GM13977 (cell line): Measurements from ENCODE around the gene TMEM72.
A peak's percentile ranks its signal among the peaks of the same experiment; 100 is the strongest.

ENCODE experiments used
- DNase-seq: peaks from one replicate; pipeline ENCODE4 v3.0.0; 2012; ENCODE audit warnings: low spot score
- in situ Hi-C: fragments of 300-500 bp; cut with MboI; formaldehyde crosslinking; loops from one replicate; pipeline ENCODE4 v1.12.0; 2022; ENCODE audit warnings: low sequenced_read_pairs, low pct_unique_long_range_greater_than_20kb, mixed read lengths, inconsistent platforms; ENCODE audit not compliant: unreplicated experiment
- TF ChIP-seq, protein P1 (sequence below): IDR thresholded peaks from 2 replicates; pipeline ENCODE4 v1.5.1; 2012; ENCODE audit warnings: mild to moderate bottlenecking, control low read depth; ENCODE audit not compliant: insufficient read depth; ENCODE audit errors: extremely low read depth, missing control alignments

The TMEM72 gene

DNA sequence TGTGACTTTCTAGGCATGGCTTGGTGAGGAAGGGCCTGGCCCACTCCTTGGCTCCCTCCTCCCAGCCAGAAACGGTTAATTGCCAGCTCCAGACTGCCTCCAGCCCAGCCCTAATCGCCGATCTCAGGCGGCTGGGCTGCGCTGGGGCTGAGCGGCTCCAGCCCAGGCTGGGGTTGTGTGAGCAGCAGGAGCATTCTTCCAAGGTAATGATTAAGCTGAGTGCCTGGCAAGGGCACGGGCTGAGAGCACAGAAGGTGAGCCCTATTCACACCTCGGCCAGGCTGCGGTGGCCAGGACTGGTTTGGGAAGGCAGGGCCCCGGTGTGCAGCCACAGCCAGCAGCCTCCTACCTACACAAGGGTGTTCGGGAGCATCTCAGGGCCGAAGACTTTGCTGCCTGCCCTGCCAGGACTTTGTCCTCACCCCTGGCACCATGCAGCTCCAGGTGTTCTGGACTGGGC is at the start of gene TMEM72:
TMEM72 (plus strand) TSS at position 257 of the 460 bp plus-strand sequence; CDS start at position 433, 176 bp downstream.
- in situ Hi-C loops: no loop called here
- DNase-seq: no peak
- TF ChIP-seq, protein P1, sequence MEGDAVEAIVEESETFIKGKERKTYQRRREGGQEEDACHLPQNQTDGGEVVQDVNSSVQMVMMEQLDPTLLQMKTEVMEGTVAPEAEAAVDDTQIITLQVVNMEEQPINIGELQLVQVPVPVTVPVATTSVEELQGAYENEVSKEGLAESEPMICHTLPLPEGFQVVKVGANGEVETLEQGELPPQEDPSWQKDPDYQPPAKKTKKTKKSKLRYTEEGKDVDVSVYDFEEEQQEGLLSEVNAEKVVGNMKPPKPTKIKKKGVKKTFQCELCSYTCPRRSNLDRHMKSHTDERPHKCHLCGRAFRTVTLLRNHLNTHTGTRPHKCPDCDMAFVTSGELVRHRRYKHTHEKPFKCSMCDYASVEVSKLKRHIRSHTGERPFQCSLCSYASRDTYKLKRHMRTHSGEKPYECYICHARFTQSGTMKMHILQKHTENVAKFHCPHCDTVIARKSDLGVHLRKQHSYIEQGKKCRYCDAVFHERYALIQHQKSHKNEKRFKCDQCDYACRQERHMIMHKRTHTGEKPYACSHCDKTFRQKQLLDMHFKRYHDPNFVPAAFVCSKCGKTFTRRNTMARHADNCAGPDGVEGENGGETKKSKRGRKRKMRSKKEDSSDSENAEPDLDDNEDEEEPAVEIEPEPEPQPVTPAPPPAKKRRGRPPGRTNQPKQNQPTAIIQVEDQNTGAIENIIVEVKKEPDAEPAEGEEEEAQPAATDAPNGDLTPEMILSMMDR: no peak

DNA sequence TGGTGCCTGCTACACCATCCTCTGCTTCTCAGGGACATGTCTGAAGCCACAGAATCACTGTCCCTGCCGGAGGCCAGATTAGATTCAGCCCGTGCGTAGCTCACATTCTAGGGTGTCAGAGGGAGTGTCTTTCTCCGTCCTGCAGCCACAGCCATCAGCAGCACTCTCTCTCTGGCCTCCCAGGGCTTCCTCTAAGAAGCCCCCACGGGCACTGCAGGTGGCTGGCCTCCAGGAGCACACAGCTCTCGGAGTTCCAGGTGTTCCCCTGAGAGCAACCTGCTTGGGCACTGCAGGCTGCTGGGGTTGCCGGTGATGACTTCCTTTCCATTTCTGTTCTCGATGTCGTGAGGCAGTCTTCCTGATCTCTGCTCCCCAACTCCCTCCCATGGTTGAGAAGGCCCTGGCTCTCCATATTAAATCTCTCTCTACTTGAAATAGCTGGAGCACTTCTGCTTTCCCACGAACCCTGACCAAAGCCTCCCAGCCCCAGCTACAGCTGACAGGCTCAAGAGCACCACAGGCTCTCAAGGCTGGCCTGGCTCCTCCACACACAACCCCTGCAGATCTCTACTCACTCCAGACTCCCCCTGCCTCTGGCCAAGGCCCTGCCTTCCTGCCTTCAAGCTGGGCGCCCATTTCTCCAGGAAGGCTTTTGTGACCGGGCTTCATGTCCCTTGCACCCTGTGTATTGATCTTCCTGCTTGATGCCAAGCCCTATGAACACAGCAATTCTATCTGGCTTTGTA is 49.0 kb upstream of the TMEM72 start:
- DNase-seq: peak; percentile 8
- TF ChIP-seq, protein P1: no peak
- in situ Hi-C loops: loop anchor here (25.0 kb wide), 2 partner anchors 475 to 1200 kb away; partner anchors contain the start of gene CXCL12

DNA sequence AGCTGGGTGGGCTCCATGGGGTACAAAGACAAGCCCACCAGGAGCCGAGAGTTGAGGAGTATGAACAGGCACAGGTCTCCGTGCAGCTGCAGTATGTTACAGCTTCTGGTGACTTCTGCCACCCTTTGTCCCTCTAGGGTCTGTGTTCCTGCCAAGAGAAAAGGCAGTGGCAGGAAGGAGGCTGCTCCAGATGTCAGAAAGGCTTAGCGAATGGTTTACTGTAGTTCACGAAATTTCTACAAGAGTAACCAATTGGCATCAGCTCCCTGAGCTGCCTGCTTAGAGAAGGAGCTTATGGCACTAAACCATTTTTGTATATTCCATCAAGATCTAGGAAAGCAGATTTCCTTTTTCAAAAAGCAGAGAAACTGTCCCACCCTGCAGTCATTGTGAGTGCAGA is 48.2 kb upstream of the TMEM72 start:
- DNase-seq: peak; percentile 11
- in situ Hi-C loops: loop anchor here (25.0 kb wide), 2 partner anchors 476 to 1201 kb away; partner anchors contain the start of gene CXCL12
- TF ChIP-seq, protein P1: no peak

DNA sequence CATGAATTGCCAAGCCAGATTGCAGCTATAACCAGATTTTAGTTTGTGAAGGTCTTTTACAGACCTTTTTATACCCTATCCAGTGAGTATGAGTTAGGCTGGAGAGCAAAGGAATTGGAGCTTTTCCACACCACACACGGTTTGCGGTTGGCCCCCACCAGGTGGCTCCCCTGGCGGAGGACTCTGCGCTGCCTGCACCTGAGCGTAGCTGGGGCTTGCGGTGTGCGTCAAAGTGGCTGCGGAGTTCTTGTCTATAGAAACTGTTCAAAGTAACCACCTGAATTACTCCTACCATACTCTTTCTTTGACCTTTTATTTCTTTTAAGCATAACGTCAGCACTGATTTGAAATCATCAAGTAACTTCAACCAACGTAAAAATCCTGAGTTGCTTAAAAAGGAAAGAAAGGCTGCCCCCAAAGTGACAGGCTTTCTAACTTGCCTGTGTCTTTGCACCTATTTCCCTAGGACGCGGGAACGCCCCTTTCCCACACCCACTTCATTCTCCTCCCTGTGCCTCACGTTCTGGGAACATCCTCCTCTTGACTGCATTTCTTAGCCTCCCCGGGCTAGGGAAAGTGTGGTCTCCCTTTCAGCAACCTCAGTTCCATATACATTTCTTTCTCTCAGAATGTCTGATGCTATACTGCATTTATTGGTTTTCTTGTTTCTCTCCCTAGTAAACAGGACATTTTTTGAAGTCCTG is 47.6 kb upstream of the TMEM72 start:
- in situ Hi-C loops: loop anchor here (25.0 kb wide), 2 partner anchors 476 to 1201 kb away; partner anchors contain the start of gene CXCL12
- TF ChIP-seq, protein P1: no peak
- DNase-seq: no peak

DNA sequence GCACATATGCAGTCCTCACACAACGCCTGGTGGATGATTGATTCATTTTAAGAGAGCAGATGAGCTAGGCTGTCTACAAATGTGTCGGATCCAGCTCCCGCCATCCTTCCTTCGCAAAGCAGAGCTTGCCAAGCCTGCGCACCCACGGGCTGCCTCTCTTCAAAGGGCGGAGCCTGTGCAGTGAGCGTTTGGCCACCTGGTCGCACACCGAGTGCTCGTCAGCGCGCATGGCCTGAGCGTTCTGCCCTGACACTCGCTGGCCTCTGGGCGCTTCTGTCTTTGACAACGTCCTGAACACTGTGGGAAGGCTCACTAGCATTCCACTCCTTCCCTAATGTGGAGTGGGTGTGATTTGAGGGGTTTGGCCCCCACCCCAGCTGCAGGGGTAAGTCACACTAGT is 47.1 kb upstream of the TMEM72 start:
- TF ChIP-seq, protein P1: no peak
- in situ Hi-C loops: loop anchor here (25.0 kb wide), 2 partner anchors 477 to 1202 kb away; partner anchors contain the start of gene CXCL12
- DNase-seq: no peak

DNA sequence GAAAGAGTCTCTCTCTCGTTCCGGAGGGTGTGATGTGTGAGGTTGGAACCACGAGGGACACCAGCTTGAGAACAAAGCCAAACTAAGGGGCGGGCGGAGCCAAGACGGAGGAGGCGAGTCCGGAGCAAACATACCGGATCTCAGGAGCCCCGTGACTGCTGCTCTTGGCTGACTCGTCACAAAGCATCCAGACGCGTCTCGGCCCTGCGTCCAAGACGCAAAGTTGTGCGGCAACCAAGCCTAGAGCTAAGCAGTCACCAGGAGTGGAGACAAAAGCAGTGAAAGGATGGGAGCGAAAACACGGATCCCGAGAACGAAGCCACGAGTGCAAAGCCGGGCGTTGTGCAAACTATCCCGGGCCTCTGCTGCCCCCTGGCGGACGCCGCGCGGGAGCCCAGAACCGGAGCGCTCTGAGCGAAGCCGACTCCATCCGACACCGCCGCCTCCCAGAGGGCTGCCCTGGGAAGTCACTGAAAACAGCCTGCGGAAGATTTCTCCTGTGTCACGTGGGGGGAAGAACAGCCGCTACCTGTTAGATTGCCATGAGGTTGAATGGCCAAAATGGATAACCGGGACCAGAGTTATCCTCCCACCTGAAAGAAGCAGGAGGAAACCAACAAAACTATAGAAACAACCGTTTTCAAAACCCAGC is 46.4 kb upstream of the TMEM72 start:
- in situ Hi-C loops: loop anchor here (25.0 kb wide), 2 partner anchors 477 to 1202 kb away; partner anchors contain the start of gene CXCL12
- TF ChIP-seq, protein P1: peak; percentile 89
- DNase-seq: peak; percentile 88
